Stomach (tissue), 4 donors: ENCODE data around the gene LILRA6.

ENCODE experiments used
- POLR2AphosphoS5 ChIP-seq, 3 donors: sonication (generic); formaldehyde crosslinking; IDR thresholded peaks; one replicate each; pipeline ENCODE4 v1.6.1; 2016; ENCODE audit warnings: antibody characterized with exemption in 3 of 3
- TF ChIP-seq, protein P1 (sequence below), 7 experiments: fragments of 450-650 bp in 4 of 7; fragments of 200-600 bp in 3 of 7; sonication (generic) in 3 of 7; IDR thresholded peaks; one replicate each; pipeline ENCODE4 v1.5.1; 2016 to 2019; ENCODE audit warnings: antibody characterized with exemption in 7 of 7, control low read depth in 2 of 7, mild to moderate bottlenecking in 1 of 7

DNA sequence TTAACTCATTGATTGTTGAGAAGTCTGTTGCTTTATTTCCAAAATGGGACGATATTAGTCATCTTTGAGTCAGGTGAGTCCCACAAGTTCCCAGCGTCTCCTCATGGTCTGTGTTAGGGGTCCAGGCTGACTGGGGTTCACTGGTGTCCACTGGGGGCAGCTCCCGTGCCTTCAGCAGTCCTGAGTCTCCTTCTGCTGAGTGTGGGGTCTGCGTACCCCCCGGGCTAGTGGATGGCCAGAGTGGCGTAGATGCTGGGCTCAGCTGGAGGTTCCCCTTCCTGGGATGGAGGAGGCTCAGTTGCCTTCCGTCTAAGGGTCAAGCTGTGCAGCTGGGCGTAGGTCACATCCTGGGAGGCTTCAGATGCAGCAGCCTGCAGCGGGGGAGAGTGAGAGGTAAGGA lies 25.7 kb downstream of the LILRA6 start:
- TF ChIP-seq, protein P1, sequence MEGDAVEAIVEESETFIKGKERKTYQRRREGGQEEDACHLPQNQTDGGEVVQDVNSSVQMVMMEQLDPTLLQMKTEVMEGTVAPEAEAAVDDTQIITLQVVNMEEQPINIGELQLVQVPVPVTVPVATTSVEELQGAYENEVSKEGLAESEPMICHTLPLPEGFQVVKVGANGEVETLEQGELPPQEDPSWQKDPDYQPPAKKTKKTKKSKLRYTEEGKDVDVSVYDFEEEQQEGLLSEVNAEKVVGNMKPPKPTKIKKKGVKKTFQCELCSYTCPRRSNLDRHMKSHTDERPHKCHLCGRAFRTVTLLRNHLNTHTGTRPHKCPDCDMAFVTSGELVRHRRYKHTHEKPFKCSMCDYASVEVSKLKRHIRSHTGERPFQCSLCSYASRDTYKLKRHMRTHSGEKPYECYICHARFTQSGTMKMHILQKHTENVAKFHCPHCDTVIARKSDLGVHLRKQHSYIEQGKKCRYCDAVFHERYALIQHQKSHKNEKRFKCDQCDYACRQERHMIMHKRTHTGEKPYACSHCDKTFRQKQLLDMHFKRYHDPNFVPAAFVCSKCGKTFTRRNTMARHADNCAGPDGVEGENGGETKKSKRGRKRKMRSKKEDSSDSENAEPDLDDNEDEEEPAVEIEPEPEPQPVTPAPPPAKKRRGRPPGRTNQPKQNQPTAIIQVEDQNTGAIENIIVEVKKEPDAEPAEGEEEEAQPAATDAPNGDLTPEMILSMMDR (IDR thresholded peaks at IDR 0.05): no peak
- TF ChIP-seq POLR2AphosphoS5 (IDR thresholded peaks at IDR 0.05): no peak
